NOMO-1 treated with DMSO at 0.1 percent for 48 hours (cell line): ENCODE measurements around the gene DHX35.
"Not testable (repeated sequence)": the region's sequence is repeated elsewhere in the genome, so short reads cannot be mapped to it uniquely, and the experiment has no call there.

Experiments used
- DNase-seq: peaks from one replicate; lab custom pipeline; 2025; ENCODE audit not compliant: unreplicated experiment; lab: John Stamatoyannopoulos, UW

Gene DHX35

DNA sequence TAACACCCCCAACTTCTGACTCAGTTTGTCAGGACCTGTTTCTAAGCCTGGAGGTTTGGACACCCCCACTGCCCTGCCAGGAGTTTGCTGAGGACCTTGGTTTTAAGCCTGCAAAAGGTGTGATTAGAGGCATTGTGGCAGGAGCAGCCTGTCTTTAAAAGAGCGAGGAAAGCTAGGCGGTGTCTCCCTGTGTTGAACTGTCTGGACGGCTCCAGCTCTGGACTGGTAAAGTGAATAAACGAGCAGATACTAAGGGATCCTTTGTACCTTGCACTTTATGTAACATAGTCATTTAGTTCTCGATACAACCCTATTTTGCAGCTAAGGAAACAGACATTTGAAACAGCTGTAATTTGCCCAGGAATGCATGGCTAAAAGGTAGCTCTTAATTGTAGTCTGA, 21.5 kb upstream of the DHX35 start:
- DNase-seq, result no peak

DNA sequence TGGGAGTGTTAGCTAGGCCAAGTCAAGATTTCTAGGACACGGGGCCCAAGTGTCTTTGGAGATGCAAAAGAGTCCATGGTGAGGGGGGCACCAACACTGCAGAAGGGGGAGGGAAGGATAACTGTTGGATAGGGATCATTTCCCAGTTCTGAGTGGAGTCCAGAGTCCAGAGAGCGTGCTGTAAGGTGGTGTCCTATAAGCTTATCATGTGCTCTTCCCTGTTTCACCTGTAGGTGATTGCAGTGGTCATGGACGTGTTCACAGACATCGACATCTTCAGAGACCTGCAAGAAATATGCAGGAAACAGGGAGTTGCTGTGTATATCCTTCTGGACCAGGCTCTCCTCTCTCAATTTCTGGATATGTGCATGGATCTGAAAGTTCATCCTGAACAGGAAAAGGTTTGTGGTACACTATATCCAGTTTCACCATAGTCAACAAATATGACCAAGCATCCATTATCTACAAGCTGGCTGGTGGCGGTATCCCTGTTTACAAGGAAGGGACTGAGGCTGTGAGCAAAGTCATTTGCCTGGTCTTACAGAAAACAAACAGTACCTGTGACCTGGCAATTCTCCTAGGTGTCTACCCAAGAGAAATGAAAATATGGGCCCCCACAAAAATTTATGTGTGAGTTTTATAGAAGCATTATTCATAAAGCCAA, 20.3 kb upstream of the DHX35 start:
- no peak for DNase-seq

DNA sequence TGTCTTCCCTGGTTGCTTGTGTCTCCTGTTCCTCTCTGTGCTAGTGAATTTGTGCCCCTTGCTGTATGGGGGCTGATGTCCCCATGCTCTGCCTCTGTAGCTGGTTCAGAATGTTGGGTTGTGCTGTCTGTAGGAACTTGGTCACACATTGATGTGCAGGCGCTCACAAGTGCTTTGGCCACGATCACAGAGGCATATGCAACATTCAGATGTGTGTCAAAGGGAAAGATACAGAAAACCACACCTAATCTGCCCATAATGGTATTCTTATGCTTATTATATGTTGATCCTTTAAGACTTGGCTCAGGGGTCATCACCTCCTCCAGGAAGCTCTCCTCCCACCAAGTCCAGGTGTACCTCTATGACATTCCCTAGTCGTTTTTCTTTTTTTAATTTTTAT, 17.1 kb upstream of the DHX35 start:
- DNase-seq, result no peak

DNA sequence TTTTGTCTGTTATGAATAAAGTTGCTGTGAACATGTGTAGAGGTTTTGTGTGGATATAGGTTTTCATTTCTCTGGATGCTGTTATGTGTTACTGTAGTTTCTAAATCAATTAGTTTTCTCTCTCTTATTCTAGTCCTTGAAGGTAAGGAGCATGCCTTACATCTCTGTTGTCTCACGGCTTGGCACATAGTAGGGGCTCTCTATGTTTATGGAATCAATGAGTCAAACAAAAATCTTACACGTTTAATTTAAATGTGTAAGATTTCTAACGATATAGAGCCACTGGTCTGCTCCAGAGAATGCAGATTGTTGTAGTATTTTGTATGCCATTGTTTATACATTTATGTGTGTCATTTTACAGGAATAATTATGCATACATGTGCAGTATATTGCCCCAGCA, 15.3 kb upstream of the DHX35 start:
- DNase-seq, result no peak

DNA sequence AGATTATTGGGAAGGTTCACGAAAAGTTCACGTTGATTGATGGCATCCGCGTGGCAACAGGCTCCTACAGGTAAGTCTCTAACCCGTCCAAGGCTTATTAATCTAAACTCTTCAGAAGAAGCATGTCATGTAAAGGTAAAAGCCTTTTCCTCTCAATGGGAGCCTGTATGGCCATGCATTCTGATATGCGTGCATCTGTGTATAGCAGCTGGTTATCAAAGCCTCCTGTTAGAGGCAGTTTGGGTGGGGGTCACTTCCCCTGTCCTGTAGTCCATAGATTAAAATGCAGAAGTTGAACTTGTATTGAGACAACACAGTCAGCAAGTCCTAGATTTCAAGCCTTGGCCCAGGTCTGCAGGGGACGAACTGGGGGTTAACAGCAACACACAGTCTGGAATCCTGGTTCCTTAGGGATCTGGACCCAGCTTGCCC, 14.2 kb upstream of the DHX35 start:
- no peak for DNase-seq

DNA sequence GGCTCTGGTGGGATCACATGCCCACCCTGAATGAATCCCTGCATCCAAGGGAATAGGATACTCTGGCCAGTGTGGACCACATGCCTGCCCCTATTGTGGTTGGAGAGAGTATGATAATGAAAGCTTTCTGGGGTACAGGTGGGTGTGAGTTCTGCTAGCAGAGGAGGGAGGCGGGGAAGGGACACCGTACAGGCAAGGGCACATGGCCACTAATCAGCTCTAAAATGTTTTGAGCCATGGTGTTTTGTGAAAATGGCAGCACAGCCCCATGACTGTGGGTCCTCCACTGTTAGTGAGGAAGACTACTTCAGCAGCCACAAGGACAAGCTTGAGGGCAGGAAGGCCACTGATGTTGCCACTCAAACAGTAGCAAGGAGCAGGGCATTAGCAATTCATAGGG, 11.9 kb upstream of the DHX35 start:
- DNase-seq, result no peak

DNA sequence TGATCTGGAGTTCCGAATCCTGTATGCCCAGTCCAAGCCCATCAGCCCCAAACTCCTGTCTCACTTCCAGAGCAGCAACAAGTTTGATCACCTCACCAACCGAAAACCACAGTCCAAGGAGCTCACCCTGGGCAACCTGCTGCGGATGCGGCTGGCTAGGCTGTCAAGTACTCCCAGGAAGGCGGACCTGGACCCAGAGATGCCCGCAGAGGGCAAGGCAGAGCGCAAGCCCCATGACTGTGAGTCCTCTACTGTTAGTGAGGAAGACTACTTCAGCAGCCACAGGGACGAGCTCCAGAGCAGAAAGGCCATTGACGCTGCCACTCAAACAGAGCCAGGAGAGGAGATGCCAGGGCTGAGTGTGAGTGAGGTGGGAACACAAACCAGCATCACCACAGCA, 10.5 kb upstream of the DHX35 start:
- DNase-seq, result no peak

DNA sequence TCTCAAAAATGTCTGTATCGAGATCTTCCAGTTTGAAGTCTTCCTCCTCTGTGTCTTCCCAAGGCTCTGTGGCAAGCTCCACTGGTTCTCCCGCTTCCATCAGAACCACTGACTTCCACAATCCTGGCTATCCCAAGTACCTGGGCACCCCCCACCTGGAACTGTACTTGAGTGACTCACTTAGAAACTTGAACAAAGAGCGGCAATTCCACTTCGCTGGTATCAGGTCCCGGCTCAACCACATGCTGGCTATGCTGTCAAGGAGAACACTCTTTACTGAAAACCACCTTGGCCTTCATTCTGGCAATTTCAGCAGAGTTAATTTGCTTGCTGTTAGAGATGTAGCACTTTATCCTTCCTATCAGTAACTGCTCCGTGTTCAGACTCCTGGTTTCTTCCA, 10.0 kb upstream of the DHX35 start:
- no peak for DNase-seq

DNA sequence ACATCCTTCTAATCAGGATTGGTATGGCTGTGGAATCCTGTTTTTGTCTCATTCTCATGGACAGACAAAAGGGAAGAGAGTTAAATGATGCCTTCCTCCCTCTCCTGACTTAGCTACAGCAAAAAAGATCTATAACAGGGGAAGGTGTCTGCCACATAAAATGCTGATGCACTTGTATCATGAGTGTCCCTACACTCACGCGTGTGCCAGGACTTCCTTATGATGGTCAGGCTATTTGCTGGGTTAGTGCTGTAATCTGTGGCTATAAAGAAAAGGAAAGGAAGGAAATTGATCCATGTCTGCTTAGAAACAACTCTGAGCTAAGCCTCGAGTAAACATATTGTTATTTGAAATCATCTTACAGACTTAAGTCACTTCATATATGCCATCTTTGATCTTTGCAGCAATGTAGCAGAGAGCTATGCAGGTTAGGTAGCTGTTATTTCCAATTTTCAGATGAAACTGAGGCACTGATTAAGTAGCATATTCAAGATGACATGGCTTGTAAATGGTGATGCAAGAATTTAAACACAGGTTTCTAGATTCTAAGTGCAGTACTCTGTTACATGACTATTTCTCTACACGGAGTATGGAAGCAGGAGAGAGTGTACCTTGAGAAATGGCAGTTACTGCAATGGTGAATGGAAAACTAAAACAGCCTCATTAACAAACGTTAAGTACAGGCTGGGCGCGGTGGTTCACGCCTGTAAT, 8.4 kb upstream of the DHX35 start:
- DNase-seq, result no peak

DNA sequence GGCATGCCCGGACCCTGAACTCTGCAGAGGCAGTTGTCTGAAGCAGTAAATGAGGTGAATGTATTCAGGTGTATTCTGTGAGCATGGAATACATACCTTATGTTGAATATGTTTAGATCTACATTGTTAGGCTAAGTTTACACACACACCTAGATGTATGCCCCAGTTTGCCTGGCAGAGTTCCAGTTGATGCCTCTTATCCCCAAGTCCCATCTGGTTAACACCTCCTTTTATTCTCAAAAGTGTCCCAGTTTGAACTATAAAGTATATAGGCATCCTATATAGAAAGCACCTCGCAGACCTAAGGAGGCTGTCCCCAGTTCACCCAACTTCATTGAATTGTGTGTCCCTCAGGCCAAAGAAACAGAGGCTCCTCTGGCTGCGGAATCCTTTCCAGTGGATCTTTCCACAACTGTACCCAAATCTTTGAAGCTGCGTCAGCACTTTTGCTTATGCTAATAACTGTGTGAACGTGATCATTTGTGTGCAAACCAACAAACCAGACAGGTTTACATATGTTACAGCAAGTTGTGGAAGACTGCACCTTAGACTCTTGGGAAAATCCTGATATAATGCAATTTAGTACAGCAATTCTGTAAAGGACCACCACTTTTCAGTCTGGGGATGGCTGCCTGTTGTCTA, 4.8 kb upstream of the DHX35 start:
- DNase-seq, result no peak

DNA sequence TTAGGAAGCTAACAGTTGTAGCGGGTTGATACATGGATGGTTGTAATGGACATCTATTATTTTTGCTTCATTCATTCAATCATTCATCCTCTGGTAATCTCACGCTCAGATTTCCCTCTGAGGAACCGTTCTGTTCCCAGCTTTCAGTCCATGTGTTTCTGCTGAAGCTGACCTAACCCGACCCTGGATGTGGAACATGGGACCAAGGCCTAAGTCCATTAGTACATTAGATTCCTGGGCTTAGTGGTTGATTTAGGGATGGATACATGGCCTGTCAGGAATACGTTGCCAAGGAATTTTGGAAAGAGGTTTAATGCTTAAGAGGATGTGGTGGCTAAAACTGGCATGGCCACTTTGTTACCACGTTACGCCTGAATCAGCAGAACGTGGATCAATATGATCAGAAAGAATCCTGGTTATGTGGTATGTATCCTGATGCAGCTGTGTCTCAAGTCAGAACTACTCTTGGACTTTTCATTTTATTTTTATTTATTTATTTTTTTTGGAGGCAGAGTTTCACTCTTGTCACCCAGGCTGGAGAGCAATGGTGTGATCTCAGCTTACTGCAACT, 4.1 kb upstream of the DHX35 start:
- no peak for DNase-seq

DNA sequence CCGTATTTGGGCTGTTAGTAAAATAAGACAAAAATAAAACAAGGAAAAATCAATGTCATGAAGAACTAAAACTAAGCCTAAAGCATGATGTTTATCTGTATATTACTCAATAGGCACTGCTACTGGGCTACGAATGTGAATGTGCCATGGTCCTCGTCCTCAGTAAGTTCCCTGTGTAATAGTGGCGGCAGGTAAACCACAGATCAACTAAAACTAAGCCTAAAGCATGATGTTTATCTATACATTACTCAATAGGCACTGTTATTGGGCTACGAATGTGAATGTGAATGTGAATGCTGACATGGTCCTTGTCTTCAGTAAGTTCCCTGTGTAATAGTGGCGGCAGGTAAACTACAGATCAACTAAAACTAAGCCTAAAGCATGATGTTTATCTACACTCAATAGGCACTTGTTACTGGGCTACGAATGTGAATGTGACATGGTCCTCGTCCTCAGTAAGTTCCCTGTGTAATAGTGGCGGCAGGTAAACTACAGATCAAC, 1.9 kb upstream of the DHX35 start:
- DNase-seq, result not testable (repeated sequence)

DNA sequence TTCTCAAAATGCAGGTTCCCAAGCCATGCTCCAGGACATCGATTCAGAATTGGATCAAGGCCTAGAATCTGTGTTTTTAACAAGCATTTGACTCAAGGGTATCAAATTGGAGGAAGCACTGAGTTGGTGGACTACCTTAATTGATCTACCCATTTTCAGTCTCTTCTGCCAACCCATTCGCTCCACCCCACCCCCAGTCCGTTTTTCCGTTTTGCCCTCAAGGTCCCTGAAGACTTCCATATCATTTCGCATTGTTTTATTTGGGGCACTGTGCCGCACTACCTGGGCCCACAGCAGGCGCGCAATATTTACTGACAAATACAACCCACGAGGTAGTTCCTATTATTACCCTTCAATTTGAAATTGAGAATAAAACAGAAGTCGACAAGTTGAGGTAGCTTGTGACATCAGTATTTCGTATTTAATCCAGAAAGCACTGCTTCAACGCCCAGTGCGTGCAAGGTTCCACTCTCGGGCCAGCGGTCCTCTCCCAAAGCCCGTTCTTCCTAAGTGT, 557 bp upstream of the DHX35 start:
- peak; percentile 48 for DNase-seq

DNA sequence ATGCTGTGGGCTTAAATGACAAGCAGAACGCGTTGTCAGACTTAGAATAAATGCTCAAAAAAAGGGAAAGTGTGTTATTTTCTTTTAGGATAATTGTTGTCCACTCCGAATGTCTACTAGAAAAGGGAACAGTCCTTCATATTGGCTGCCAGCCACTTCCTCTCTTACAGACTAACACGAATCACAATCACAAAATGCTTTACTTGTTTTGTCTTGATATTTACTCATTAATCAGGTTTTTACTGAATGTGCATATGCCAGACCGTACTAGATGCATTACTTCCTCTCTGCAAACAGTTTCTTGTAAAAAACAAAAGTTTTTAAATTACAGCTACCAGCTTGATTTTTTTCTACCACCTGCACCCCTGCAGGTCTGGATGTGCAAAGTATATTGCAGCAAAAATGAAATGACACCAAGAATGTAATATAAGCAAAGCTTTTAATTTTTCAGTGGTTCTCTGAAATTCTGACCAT, 821 bp downstream of the DHX35 start:
- peak; percentile 42 for DNase-seq

DNA sequence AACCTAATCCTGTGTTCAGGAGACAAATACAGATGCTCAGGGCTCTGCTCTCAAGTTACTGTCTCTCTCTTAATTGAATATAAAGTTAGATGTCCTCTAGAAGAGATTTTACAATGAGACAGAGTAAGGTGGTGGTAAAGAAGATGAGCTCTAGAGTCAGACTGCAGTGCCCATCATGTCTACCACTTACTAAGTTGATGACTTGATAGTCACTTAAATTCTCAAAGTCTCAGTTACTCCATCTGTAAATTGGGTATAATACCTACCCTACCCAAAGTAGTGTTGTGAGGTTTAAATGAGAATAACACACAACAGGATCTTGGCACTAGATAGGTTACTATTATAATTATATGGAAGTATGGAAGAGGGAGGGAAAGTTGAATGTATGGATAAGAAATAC, 1.6 kb downstream of the DHX35 start:
- no peak for DNase-seq

DNA sequence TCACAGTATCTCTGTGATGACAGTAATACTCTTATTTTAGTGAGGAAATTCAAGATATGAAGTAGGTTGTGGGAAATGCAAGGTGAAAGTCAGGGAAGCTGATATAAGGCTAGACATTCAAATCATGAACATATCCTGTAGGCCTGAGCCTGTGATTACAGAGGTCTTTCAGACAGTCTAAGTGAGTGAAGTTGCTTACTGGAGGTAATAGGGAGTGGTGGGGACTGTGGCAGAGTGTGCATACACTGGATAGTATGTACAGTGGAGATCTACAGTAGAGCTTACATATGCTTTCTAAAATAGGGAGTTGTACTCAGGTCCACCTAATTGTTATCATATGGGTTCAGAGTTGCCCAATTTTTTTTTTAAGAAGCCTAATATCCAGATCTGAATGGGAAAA, 3.1 kb downstream of the DHX35 start:
- no peak for DNase-seq

DNA sequence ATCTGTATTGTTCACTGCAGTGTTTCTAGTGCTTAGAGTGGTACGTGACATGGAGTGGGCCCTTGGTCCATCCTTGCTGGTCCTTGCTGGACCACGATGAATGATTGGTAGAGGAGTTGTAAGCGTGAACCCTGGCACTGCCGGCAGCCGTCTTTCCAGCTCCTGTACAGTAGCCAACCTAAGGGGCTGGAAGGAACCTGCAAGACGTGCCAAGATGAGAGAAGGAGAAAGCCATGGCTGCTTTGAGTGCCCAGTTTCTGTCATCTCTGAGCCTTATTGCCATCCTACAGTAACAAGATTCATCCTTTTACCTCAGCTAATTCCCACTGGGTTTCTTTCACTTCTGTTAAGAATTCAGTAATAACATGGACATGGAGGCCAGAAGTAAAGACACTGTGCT, 5.9 kb downstream of the DHX35 start:
- no peak for DNase-seq

DNA sequence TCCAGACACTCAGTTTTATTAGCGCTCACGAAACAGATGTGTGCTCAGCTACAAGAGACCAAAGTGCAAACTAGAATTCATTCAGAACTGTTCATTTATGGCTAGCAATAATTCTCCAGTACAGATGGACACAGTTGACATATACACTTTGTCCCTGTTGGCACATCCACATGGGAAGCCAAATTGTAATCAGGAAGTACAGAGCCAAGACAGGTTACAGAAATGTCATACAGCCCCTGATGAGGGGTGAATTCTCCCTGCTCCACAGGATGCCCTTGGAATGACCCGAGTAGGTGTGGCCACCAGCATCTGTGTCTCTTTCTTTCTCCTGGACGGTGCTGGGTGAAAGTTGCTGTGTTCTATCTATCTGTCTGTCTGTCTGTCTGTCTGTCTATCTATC, 7.6 kb downstream of the DHX35 start:
- DNase-seq, result no peak

DNA sequence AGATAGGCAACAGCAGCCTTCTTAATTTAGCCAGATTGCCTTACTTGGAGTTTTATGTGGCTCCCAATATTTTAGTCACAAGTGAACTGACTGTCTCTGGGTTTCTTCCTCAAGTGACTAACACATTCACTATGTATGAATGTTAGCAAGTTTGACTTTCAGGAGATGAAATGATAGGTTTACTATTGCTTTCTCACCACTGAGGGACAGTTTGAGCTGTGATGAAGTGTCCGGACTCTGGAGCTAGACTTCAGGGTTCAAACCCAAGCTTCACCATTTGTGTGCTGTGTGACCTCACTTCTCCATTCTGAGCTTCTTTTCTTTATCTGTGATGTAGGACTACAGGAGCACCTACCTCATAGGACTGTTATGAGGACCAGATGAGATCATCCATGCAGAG, 8.2 kb downstream of the DHX35 start:
- no peak for DNase-seq

DNA sequence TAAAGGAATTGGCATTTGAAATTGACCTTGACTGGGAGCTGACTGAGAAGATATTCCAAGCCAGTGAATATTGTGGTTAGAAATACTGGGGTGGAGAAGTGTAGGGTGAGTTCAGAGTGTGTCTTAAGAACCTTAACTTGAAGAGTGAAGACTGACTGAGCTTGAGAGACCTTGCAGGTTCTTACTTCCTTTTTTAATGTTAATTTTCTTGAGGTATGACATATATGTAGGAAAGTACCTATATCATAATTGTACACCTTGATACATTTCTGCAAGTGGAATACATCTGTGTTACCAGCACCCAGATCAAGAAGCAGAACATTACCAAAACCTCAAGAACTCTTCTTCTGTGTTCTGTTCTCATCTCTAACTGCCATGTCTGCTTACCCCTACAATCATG, 11.0 kb downstream of the DHX35 start:
- DNase-seq, result no peak

DNA sequence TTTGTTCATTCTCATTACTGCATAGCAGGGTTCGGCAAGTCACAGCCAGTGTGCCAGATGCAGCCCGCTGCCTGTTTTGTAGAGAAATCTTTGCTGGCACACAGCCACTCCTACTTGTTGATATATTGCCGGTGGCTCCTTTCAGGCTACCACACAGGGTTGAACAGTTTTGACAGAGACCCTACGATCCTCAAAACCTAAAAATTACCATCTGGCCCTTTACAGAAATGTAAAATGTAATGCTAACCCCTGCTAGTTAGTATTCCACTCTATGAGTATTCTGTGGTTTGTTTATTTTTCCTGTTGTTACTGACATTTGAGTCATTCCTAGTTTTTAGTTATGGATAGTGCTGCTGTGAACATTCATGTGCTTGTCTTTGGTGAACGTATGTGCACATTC, 11.5 kb downstream of the DHX35 start:
- DNase-seq, result no peak
